NCI-H82 treated with DMSO at 0.1 percent for 48 hours (cell line): ENCODE data around the gene ZNF532.
"Not testable (repeated sequence)": the region's sequence is repeated elsewhere in the genome, so short reads cannot be mapped to it uniquely, and the experiment has no call there.

ENCODE experiments used
- DNase-seq: peaks from one replicate; lab custom pipeline; 2025; ENCODE audit not compliant: unreplicated experiment; lab: John Stamatoyannopoulos, UW

The ZNF532 gene

DNA sequence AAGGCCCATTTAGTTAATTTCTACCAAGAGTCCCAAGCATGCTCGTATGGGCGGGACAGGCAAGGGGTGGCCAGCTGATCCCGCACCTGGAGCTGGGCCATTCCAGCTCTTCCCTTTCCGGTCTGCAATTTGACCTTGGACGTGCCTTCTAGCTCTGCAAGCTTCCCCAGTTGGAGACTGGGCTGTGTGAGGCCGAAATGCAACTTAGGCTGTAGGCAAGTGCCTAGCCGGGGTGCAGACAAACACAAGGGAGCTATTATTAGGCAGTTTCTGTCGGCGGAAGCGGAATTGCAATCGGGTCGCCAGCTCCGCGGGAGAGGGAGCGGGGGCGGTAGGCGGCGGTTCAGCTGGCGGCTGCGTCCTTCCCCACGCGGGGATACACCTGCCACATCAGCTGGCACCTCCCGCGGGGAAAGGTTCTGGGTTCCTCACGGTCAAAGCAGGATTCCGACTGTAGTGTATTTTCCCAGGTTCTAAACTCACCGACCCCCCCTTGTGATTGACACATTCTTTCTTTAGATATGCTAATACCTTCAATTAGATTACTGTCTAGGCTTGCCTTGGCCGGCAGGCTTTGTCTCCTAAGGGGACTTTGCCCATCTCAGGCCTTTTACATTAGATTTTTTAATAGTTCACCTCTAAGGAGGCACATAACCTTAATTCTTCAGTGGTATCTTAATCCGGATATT is 17.1 kb upstream of the ZNF532 start:
- DNase-seq: peak; percentile 84

DNA sequence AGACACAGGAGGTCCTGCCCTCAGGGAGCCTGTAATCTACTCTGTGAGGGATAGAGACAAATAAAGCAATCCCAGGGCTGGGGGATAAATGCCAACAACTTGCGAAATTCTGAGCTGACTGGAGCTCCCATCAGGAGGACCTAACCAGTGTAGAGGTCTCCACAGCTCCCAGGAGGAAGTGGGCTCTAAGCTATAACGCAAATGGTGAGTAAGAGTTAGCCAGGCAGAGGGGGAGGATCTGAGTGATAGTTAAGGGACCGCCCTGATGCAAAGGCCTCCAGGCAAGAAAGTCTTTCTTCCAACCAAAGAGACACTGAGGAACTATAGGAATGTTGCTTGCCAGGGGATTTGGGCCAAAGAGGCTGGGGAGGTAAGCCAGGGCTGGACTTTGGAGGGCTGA is 16.0 kb upstream of the ZNF532 start:
- DNase-seq: no peak

DNA sequence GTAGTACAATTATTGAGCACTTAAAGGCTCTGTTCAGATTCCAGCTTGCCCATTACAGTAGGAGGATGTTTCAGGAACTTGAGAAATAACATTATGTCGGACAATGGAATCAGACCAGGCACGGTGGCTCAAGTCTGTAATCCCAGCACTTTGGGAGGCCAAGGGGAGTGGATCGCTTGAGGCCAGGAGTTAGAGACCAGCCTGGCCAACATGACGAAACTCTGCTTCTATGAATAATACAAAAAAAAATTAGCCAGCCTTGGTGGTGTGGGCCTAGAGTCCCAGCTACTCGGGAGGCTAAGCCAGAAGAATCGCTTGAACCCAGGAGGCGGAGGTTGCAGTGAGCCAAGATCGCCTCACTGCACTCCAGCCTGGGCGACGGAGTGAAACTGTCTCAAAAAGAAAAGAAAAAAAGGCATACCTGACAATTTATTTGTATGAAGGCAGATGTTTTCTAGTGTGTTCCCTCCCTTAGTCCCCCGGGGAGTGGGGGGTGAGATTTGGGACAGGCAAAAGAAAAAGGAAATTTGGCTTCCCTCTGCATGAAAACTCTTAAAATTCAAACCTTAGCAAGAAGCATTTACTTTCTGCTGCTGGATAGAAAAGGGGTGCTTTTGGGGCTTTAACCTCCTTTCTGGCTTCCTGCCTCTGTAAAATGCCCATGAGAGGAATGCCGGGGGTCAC is 13.7 kb upstream of the ZNF532 start:
- no peak for DNase-seq

DNA sequence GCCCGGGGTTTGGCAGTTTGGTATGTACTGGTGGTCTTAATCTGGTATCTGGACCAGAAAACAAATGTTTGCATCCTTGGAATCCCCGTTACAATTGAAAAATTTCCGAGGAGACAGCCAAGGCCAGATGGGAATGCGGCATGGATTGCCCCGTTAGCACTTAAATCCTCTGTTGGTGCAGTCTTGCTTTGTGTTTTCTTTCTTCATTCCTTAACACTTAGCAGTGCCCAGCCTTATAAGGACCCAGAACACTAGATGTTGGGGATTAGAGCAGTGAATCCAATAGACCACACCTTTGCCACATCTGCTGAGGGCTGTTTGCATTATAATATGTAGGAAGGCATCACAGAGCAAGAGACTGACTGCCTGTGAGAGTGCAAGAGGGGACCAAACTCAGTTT is 12.8 kb upstream of the ZNF532 start:
- DNase-seq: no peak

DNA sequence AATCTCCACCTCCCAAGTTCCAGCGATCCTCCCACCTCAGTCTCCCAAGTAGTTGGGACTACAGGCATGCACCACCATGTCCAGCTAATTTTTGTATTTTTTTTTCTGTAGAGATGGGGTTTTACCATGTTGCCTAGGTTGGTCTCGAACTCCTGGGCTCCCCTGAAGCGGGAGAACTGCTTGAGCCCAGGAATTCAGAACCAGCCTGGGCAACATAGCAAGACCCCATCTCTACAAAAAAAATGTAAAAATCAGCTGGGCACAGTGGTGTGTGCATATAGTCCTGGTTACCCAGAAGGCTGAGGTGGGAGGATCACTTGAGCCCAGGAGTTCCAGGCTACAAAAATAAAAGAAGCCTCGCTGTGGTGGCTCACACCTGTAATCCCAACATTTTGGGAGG is 12.0 kb upstream of the ZNF532 start:
- DNase-seq: no peak

DNA sequence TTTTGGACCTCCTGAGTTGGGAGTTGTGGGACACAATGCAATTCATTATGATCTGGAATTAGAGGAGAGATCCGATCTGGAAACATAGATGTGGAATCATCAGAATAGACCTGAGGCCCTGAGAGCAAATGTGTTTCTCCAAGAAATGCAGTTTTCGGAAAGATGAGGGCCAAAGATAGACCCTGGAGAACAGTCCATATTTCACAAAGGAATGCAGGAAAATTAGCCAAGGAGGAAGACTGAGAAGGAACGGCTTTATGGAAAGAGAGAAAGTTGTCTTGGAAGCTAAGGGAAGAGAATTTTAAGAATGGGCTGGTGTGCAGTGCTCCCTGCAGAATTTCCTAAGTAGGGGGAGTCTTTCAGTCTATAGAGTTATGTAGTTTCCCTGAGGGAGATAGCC is 11.1 kb upstream of the ZNF532 start:
- no peak for DNase-seq

DNA sequence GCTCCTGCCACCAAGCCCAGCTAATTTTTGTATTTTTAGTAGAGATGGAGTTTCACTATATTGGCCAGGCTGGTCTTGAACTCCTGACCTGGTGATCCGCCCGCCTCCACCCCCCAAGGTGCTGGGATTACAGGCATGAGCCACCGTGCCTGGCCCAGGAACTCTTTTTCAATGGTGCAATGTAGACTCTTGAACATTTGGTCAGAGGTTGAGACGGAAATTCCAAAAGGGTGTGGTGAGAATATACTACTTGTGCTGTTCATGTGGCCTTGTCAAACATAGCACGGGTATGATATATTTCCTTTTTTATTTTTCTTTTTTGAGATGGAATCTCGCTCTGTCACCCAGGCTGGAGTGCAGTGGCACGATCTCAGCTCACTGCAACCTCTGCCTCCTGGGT is 9.2 kb upstream of the ZNF532 start:
- DNase-seq: not testable (repeated sequence)

DNA sequence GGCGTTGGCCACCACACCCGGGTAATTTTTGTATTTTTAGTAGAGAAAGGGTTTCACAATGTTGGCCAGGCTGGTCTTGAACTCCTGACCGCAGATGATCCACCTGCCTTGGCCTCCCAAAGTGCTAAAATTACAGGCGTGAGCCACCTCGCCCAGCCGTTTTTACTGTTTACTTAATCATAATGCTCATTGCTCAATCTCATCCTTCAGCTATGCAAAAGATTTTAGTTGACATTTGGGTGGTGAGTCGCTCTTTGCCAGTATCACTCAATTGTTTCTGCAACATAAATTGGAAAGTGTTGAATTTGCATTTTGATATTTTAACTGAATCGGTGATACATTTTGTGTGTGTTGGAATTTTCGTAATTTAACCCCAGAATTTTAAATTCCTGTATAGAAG is 7.8 kb upstream of the ZNF532 start:
- DNase-seq: no peak

DNA sequence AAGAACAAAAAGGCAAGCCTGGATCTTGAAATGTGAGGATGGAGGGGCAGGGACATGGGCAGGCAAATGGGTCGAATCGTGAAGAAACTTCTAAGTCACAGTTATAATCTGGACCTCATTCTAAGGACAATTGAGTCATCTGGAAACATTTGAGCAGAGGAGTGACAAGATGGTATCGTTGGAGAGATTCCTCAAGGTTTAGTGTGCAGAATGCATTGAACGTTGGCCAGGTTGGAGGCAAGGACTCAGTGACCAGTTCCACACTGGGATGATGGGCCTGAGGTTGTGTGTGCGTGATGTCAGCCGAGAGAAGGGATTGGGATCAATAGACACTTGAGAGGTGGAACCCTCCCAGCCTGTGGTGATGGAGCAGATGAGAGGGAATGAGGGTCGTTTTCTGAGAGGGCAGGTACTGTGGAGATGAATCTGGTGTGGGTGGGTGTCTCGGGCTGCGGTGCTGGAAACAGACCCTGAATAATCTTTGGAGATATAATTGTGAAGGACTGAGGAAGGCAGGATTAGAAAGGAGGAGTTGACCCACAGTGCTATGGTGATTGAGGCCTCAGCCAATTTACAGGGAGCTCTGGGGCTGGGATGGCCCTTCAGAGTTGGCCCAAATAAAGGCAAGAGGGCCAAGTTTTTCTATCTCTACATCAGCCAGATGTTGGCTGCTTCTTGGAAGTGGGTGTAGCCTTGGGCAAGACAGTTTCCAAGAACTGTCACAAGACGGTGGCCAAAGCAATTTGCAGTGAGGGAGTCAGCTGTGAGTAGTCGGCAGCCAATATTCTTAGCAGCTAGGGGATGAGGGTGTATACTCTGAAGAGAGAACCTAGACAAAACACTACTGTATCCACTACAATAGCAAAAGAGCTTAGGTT is 5.8 kb upstream of the ZNF532 start:
- DNase-seq: no peak

DNA sequence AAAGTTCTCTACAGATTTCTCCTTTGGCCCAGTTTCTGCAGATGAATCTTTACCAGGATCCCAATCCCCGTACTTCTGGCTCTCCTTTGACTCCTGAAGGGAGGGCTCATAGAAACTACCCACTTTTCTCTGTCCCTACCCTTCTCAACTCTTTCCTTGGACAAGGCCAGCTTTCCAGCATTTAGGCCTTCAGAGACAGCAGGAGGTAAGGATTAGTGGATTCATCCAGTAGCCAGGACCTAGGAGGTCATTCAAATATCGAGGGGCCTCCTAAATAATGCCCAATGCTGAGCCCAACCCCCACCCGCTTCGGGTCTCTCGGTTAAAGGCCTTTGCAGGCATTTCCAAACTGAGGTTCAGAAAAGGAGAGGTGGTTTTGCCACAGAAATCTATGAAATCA is 4.8 kb upstream of the ZNF532 start:
- DNase-seq: no peak

DNA sequence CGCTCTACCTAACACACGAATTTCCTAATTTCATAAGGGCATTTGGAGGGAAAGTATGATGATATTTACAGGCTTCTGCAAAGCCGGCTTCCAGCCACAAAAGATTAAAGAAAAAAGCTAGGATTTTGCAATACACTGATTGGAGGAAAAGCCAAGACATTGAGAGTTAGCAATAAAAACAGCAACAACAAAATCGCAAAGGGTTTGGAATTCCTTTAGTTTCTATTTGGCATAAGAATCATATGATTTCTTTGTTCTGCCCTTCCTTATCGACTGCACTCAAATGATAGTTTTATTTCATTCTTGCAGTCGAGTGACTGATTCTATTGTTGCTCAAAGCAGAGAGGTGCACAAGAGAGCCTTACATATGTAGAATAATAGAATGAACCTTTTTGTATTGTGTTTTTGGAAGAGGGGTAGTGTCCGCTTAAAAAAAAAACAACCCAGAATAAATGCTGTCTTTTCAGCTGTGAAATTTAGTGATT is 3.9 kb upstream of the ZNF532 start:
- DNase-seq: no peak

DNA sequence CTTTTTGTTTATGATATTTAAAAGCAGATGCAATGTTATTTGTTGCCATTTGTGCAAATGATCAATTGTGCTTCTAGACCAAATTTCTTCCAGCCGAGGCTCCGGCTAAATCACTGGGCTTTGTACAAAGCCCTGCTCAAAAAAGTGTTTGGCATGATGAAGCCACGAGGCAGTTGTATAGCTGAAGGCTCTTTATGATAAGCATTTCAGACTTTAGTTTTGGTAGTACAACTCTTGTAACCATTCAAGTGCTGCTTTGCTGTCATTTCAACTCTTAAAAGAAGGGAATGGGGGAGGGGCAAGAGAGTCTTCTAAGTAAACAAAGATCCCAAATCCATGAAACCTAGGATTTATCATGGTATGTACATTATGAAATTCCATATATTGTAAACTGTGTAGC is 3.3 kb upstream of the ZNF532 start:
- no peak for DNase-seq

DNA sequence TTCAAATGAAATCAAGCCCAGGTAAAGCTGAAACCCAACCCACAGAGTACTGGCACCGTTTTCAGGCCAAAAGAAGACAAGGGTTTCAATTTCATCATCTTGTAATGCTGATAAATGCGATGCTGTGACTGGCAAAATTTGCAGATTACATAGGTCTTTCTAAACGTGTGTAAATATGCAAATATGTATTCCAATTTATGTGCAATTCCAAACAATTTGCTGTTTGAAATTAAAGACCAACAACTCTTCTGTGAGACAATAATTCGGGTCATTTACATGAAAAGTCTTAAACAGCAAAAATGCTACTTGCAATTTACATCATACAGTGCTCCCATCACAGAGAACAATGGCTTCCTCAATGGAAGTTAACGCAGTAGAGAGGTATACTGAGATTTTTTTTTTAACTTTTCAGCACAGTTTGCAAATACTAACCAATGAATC is 2.8 kb upstream of the ZNF532 start:
- no peak for DNase-seq

DNA sequence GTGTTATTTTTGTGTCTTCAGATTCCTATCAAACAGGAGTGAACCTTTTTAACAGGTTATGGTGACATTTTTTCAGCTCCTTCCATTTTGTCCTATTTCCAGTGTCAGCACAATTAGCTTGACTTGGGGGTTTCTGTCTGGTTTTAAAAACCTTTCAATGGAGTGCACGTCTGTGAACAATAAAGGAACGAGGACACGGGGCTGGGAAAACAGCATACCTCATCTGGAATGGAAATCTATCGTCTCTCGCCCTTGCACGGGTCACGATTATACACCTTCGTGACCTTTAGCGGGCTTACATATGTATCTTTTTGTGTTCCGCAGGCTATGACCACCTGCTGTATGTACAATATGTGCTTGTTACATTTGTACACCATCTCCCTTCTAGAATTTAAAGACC is 2.3 kb upstream of the ZNF532 start:
- DNase-seq: no peak

DNA sequence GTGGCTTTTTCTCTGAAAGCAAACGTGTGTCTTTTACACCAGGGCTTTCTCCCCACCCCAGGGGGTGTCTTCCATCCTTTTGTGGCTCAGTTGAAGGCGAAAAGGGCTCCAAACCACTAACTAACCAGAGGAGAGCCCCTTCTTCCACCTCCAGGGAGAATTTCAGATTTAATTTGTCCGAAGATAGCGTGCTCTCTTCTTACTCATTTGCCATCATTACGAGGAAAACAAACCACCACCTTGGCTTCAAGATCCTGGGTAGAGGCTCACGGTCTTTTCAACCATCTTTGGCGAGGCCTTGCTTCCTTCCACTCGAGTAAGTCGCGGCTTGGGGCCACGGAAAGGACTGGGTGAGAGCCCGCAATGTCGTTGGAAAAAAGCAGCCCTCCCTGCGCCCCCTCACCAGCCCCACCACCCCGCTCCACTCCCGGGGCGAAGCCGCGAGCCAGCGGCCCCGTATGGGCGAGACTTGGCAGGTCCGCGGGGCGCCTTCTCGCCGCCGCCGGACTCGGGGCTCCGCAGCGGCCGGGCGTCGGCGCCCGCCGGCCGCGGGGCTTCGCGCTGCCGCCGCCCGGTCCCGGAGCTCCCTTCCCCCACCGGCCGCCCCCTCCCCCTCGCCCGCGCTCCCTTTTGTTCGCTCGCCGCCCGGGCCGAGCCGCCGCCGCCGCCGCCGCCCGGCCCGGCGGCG is 1.7 kb upstream of the ZNF532 start:
- DNase-seq: no peak

DNA sequence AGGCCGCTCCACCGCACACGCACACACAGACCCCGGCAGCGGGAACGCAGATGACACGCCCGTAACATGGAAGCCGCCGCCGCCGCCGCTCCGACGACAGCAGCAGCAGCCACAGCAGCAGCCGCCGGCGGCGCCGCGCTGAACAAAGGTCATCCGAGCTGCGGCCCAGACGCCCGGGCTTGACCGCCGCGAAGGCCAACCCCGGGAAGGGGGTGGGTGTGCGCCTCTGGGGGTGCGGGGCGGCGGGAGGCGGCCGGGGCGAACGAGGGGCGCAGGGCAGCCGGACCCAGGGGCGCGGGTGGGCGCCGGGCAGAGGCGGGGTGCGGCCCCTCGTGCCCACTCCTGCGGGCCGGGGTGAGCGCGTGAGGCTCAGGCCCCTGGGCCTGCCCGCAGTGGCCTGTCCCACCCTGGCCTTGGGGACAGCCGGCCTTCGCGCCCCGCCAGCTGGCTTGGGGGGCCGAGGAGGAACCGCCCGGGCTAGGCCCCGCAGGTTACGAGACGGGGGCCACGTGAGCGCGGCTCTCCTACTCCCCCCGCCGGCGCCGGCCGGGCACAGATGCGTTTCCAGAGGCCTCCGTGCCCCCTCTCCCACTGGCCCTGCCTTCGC is 1.0 kb upstream of the ZNF532 start:
- DNase-seq: no peak

DNA sequence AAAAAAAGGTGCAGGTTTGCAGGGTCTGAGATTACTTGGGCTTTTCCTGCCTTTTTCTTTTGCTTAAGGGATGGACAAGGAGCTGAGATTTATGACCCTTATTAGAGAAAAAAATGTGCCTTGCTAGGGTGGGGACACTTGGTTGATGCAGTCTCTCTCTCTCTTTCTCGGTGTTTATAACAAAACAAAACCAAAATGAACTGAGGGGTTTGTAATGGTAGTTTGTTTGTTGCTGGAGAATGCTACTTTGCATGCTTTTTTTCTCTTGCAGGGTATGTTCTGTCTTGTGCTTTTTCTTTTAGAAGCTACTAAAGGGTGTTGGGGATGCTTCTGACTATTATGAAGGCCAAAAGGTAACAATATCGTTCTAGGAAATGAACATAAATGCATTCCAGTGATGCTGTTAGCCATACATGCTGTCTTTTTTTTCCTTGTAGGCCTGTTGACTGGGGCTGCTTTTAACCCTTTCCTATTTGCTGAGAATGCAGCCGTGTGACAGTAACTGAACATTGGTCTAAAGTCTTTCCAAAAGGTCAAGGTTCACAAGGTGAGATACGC is 435 bp downstream of the ZNF532 start:
- DNase-seq: no peak

DNA sequence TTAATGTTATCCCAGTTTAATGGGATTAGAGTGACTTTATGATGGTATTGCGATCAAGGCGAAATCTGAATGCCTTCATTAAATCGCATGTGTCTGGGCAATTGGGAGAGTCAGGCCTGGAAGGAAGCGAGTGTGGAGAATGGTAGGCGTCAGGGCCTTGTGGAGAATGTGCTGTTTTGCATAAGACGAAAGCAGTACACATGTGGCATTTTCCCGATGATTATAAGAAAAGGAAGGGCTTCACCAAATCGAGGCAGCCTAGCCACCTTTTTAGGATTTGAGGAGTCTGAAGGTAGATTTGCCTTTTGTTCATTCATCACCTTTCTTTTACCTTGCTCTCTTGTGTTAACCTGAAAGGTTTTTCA is 1.0 kb downstream of the ZNF532 start:
- DNase-seq: peak; percentile 84

DNA sequence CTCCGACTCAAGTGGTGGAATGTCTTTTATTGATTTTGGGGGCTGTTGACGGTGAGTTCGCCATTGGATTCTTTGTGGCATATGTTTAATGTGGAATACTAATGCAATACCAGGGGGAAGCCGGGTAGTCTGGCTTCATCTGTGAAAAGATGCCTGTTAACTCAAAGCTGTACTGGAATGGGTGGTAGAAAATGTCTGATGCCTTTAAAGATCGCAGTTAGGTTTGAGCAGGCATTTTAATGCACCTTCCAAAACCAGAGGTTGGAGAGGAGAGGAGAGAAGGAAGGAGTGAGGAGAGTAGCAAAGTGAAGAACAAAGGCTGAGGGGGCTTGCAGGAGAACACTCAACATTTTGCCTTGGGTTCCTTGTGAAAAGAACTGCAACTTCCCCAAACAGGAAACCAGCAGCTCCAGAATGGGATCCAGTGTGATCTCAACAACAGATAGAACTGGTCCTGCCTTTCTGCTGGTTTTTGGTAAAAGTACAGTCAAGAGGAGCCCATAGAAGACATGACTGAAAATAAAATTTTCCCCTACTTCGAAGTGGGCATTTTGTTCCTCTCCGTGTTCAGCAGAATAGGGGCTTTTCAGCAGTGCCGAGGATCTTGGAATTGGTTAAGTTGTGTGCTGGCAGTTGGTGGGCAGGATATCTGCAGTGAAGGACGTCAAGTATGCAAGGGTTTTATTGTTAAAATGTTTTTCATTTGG is 1.5 kb downstream of the ZNF532 start:
- no peak for DNase-seq

DNA sequence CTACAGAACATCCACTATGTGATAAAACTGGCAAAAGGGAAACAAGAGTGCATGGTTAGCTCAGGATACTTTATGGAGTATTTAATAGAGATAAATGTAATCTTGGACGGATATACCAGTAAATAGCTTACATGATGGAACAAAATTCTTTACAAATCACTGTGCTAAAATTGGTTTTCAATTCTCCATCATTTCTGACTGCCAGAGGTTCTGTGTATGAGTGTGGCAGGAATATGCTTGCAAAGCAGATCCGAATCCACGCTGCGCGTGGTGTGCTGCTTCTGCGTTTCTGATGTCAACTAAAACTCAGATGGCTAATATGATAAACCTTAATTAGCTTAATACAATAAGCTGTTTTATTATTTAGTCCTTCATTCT is 2.1 kb downstream of the ZNF532 start:
- no peak for DNase-seq
